Measurements from ENCODE around the gene LRP1.

The LRP1 gene

DNA sequence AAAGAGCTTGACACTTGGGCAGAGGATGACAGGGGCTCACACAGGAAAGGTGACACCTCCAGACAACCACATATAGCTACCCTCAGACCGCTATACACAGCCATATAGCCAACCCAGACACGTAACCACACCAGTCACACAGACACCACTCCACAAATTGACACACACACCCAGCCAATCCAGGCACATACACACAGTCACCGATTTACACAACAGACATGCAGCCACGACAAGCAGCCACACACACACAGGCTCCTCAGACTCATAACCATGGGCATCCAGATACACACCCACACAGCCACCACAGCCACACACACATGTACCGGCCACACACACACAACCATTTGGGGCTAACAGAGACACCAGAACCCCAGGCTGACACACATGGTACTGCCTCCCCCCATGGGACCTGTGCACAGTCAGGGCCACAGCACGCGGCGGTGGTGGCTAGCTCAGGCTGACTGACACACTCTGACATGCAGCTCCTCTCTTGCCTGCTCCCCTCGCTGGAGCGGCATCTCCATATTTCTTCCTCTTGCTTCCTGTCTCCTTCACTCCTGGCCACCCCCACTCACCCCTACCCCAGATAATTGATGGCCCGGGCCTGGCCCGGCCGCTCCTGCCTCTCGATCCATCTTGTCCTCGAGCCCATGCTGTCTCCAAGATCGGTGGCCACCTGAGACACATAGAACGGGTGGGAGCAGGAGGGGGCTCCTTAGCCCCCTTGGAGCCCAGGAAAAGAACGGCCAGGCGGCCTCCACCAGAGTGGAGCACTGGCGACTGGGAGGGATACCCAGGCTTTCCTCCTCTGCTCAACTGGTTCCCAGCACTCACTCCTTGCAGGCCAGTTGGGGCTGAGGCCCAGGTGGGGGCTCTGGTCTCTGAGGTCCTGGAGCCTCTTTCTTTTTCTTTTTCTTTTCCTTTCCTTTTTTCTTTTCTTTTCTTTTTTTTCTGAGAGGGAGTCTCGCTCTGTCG lies 95.2 kb downstream of the LRP1 start:
- DNase-seq (ENCODE audit: low read depth in 2 of 2), result no peak

DNA sequence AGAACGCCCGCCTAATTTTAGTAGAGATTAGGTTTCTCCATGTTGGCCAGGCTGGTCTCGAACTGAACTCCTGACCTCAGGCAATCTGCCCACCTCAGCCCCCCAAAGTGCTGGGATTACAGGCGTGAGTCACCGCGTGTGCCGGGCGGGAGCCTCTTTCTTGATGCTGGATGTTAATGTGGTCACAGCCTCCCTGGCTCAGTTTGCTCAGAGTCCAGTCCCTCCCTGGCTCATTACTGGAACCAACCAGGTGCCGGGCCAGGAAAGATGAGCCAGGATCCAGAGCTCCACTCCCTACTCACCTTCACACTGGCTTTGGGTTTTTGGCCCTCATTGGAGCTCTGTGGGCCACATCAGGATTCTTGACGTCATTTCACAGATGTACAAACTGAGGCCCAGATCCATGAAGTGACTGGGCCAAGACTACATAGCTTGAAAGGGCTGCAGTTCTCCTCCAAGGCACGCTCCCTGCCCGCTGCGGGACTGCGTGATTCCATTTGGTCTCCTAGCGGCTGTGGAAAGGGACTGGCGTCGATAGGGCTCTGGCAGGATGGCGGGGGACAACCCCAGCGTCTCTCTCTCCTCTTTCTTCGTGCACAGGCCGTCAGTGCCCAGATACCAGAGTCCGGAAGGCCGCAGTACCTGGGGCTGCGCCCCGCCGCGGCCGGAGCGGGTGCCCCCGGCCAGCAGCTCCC lies 96.1 kb downstream of the LRP1 start:
- DNase-seq (ENCODE audit: low read depth in 2 of 2), result no peak

DNA sequence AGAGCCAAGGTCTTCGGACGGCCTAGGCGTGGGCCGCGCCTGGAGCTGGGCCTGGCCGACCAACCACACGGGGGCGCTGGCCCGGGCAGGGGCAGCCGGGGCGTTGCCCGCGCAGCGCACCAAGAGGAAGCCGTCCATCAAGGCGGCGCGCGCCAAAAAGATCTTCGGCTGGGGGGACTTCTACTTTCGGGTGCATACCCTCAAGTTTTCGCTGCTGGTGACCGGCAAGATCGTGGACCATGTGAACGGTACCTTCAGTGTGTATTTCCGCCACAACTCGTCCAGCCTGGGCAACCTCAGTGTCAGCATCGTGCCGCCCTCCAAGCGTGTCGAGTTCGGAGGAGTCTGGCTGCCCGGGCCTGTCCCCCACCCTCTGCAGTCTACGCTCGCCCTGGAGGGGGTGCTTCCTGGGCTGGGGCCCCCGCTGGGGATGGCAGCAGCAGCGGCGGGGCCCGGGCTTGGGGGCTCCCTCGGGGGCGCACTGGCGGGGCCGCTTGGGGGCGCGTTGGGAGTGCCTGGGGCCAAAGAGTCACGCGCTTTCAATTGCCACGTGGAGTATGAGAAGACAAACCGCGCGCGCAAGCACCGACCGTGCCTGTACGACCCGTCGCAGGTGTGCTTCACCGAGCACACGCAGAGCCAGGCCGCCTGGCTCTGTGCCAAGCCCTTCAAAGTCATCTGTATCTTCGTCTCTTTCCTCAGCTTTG lies 96.8 kb downstream of the LRP1 start:
- DNase-seq (ENCODE audit: low read depth in 2 of 2), result no peak

DNA sequence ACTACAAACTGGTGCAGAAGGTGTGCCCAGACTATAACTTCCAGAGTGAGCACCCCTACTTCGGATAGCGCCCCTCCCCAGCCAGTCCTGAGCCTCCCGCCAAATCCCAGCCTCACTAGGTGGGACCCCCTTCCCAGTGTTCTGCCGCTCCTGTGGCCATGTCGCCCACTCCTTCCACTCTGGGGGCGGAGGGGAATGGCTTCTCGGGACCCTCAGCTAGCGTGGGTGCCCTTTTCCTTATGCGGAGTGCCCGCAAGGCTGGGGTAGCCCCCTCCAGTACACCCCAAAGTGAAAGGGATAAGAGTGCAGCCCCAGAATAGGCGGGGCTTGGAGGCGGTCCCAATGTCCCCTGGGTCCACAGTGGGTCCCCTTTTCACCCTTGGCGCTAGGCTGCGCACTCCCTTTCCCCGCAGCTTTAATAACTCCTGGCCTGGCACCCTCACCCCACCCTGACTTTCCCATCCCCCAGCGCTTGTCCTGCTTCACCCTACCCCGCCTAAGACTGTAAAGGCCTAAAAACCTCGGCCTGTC lies 97.5 kb downstream of the LRP1 start:
- DNase-seq (ENCODE audit: low read depth in 2 of 2), result no peak

DNA sequence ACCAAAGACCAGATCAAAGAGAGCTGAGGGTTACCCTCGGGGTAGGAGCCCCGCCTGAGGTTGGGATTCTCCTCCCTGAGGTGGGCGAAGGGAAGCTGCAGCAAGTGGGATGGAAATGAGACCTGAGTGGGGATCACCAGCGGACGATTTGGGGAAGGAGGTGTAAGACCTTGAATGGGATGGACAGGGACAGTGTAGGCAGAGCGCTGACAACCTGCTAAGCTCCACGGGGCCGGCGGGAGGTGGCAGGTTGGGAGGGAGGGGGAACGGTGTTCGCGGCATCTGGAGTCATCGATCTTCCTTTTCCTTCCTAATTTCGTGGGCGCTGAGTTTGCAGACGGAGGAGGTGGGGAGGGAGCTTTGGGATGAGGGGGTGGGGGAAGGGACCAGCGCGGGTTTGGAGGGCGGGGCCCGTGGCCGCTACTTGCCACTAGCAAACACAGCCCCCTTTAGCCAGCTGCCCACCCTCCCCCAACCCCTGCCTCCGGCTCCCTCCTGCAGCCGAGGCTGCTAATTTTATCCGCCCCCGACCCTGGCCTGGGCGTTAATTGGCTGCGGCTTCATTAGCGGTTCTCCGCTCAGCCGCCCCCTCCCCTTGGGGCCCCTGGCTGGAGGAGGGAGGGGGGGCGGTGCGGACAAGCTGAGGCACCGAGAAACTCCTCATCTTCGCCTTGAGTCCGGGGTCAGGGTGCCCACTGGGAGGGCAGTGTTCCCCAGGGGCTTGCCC lies 98.5 kb downstream of the LRP1 start:
- no peak for DNase-seq (ENCODE audit: low read depth in 2 of 2)

DNA sequence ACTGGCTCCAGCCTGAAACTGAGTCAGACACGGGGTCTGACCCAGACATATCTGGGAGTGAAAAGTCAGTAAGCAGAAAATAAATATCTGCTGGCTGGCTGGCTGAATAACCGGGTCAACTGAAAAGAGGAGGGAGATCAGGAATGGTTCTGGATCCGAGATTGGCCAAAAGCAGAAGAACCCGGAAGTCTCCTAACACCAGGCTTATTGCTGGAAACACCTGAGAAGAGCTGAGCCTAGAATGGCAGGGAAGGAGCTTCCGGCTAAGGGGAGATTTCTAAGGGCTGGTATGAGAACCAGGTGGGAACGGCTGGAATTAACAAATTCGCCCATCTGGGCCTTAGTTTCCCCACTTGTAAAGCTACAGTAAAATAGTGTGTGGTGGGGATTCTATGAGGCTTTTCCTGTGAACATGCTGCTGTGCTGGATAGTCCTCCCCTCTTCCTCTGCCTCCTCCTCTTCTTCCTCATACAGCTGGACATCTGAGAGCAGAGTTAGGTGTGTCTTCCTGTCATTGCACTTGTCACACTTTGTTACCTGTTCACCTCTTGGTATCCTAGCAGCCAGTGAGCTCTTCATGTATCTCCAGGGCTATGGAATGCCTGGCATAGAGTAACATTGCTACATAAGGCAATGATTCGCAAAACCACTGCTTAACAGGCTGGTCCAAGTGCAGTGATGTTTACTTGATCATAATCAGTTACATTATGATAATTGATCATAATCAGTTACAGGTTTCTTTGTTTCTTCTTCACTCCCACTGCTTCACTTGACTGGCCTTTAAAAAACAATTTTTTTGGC lies 99.2 kb downstream of the LRP1 start:
- DNase-seq (ENCODE audit: low read depth in 2 of 2), result no peak

DNA sequence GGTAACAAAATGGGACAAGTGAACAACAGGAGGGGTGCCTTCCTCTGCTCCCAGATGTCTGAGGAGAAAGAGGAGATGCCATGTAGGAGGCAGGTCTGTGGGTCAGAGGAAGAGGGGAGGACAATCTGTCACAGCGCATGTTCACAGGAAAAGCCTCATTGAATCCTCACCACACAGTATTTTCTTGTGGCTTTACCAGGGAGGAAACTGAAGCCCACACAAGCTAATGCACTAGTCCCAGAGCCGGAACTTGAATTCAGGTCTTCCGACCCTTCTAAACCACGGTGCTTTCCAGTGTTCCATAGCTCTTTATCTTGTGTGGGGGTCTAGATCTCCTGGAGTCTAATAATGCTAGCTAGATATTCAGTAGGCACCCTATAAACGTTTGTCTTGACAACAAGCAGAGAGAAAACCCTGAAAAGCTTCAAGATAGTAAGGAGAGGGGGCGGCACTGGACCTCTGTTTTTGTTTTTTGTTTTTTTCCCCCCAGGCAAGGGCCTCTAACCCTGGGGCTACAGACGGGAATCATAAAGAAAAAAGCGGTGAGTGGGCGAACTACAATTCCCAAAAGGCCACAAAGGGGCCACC lies 100.9 kb downstream of the LRP1 start:
- DNase-seq (ENCODE audit: low read depth in 2 of 2), result no peak

DNA sequence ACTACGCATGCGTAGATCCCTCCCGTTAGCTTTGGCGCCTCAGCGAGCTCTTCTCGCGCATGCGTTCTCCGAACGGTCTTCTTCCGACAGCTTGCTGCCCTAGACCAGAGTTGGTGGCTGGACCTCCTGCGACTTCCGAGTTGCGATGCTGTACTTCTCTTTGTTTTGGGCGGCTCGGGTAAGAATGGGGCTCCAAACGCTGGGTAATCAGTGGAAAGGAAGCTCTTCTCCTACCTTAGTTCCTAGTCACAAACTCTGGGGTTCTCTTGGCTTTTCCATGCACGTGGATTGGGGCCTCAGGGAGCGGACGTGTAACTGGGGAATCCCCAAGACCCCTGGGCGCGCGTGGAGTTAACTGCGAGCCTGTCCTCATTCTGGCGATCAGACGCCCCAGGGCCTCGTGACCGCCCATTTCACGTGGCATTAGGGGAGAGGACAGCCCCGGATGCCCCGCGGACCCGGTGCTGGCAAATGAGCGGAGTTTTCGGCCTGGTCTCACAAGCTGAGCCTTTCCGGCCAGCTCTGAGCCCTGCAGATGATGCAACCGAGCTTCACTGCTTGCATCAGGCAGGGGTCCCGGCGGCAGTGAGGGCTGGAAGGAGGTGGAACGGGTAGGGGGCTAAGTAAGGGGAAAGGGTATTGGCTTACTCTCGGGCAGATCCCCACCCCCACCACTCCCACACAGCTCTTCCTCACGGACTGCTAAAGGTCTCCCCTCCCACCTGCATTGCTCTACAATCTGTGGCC lies 101.5 kb downstream of the LRP1 start, which contains the start of gene SHMT2:
Gene SHMT2, plus strand, starts transcription at position 78 of the 747 bp plus-strand sequence. Its CDS starts 68 bp downstream, at position 146.
- DNase-seq (ENCODE audit: low read depth in 2 of 2), result peak; percentile 88 to 89

DNA sequence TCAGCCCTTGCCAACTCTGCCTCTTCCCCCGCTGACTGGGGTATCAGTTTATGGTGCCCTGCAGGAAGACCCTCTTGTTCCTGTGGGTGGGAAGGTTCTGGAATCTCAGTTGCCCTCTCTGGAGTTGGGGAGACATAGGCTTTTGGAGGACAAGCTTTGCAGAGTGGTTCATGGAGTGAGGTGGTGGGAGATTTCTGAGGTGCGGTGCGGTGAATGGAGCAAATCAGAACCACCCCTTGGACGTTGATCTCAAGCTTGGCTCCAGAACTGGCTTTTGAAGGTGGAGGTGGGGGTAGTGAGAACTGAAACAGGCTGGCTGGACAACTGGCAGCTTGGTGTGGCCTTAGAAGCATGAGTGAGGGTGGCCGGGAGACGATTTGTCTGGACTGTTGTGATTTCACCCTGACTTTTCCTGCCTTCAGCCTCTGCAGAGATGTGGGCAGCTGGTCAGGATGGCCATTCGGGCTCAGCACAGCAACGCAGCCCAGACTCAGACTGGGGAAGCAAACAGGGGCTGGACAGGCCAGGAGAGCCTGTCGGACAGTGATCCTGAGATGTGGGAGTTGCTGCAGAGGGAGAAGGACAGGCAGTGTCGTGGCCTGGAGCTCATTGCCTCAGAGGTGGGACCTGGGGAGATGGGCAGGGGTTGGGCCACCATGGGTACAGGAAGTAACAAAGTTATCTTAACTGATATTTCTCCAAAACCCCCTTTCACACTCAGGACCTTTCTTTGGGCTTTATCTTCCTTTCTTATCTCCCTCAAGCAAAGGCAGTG lies 102.3 kb downstream of the LRP1 start:
- DNase-seq (ENCODE audit: low read depth in 2 of 2), result no peak

DNA sequence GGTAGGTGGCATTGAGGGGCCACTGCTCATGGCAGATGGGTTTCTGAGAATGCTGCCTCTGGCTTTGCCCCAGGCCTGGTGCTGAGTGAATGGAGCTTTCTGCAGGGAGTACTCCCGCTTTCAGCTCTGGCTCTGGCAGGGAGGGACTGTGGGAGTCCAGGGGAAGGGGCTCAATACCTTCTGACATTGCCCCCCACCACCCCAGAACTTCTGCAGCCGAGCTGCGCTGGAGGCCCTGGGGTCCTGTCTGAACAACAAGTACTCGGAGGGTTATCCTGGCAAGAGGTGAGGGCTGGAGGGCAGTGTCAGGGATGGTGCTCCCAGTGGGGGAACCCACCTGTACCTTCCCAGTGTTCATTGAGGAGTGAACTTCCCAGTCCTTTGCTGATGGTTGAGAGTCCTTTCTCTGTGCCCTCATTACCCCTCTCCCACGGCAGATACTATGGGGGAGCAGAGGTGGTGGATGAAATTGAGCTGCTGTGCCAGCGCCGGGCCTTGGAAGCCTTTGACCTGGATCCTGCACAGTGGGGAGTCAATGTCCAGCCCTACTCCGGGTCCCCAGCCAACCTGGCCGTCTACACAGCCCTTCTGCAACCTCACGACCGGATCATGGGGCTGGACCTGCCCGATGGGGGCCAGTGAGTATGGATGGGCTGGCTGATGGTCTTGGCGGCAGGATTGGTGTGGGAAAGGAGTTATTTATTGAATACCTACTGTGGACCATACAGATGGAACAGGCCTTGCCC lies 103.2 kb downstream of the LRP1 start:
- DNase-seq (ENCODE audit: low read depth in 2 of 2), result no peak

DNA sequence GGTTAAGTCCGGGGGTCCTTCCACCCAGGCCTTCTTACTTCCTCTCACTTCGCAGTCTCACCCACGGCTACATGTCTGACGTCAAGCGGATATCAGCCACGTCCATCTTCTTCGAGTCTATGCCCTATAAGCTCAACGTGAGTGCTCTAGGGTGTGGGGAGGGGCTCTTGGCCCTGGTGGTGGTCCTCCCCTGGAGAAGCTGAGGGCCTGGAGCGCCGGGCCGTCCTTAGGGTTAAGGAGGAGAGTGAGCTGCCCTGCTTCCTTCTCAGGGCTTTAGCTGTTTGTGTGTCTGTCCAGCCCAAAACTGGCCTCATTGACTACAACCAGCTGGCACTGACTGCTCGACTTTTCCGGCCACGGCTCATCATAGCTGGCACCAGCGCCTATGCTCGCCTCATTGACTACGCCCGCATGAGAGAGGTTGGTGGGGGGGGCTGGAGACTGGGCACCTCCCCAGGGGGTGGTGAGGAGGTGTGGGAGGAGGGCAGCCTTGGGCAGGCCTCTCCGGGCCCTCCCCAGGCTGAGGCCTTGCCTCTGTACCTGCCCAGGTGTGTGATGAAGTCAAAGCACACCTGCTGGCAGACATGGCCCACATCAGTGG lies 104.0 kb downstream of the LRP1 start:
- DNase-seq (ENCODE audit: low read depth in 2 of 2), result no peak

DNA sequence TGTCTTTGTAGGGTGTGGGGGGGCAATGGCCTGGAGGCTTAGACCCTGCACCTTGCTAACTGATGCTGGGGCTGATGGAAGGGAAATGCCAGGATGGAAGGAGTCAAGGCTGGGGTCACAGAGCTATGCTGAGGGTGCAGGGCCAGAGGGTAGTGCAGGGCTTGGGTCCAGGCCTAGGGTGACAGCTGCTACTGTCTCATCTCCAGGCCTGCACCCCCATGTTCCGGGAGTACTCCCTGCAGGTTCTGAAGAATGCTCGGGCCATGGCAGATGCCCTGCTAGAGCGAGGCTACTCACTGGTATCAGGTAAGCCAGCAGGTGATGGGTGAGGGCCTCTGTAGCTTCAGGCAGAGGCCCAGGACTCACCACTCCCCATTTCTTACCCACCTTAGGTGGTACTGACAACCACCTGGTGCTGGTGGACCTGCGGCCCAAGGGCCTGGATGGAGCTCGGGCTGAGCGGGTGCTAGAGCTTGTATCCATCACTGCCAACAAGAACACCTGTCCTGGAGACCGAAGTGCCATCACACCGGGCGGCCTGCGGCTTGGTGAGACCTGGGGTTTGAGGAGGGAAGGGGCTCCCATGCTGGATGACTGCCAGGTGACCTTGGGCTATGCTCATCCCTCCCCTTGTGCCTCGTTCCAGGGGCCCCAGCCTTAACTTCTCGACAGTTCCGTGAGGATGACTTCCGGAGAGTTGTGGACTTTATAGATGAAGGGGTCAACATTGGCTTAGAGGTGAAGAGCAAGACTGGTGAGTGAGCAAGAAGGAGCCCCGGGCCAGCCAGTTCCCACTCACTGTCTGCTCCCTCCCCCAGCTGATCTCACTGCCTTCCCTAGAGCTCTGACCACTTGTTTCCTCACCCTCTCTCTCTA lies 105.3 kb downstream of the LRP1 start:
- DNase-seq (ENCODE audit: low read depth in 2 of 2), result no peak

DNA sequence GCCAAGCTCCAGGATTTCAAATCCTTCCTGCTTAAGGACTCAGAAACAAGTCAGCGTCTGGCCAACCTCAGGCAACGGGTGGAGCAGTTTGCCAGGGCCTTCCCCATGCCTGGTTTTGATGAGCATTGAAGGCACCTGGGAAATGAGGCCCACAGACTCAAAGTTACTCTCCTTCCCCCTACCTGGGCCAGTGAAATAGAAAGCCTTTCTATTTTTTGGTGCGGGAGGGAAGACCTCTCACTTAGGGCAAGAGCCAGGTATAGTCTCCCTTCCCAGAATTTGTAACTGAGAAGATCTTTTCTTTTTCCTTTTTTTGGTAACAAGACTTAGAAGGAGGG lies 105.9 kb downstream of the LRP1 start:
- DNase-seq (ENCODE audit: low read depth in 2 of 2), result no peak

DNA sequence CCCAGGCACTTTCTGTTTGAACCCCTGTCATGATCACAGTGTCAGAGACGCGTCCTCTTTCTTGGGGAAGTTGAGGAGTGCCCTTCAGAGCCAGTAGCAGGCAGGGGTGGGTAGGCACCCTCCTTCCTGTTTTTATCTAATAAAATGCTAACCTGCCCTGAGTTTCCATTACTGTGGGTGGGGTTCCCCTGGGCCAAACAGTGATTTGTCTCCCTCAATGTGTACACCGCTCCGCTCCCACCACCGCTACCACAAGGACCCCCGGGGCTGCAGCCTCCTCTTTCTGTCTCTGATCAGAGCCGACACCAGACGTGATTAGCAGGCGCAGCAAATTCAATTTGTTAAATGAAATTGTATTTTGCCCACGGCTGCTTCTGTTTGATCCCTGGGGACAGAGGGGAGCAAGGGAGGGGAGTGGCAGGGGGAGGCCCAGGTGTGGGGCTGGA lies 106.3 kb downstream of the LRP1 start:
- DNase-seq (ENCODE audit: low read depth in 2 of 2), result no peak

DNA sequence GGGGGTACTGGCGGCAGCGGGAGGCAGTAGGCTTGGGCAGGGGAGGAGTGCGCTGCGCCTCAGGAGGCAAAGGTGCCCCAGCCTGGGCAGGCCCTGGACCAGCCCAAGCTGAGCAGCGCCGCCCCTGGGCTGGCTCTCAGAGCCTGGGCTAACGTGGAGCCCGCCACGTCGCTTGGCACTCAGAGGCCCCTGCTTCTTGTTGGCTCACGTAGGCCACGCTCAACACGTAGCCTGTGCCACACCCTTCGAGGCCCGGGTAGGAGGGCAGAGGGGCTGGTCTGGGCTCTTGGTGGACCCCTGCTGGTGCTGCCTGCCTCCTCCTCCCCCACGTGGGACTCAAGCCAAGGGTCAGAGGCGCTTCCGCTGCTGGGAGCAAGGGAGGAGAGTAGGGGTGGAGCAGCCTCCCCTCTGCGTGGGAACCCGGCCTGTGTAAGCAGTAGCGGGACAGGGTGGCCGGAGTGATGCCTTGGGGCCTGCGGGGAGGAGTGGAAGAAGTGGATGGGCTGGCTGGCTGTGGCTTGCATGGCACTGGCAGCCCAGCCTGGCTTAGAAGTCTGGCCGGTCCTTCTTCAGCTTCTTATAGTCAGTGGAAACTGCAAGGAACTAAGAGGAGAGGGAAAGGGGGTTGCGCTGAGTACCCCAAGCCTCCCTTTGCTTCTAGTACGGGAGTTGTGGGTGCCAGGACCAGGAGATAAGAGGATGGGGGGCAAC lies 106.9 kb downstream of the LRP1 start:
- no peak for DNase-seq (ENCODE audit: low read depth in 2 of 2)

DNA sequence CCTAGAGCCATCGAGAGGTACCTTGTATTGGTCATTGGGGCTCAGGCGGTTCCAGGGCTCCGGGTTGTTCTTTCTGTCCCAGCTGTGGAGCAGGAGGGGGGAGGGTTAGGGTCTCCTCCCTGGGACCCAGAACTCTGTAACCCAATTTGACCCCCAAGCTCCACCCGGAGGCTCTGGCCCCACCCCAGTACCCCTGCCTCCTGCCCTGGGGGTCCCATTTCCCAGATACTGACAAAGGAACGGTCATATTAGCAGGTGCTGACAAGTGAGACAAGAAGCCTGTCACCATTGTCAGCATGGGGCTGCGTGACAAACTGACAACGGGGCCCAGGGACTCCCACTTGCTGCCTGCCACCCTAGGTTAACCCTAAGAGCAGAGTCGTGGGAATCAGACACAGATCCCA lies 107.4 kb downstream of the LRP1 start:
- no peak for DNase-seq (ENCODE audit: low read depth in 2 of 2)

Measured in fibroblast of skin of left quadriceps (primary cell).